ENCODE measurements around the gene RNU1-3.
"Not testable (repeated sequence)": the region's sequence is repeated elsewhere in the genome, so short reads cannot be mapped to it uniquely, and the experiment has no call there.

The RNU1-3 gene

GRCh38 chr1:16636551-16637195 lies 30.1 kb downstream of the RNU1-3 start:
- not testable (repeated sequence) for DNase-seq (ENCODE audit: low read depth)

DNA sequence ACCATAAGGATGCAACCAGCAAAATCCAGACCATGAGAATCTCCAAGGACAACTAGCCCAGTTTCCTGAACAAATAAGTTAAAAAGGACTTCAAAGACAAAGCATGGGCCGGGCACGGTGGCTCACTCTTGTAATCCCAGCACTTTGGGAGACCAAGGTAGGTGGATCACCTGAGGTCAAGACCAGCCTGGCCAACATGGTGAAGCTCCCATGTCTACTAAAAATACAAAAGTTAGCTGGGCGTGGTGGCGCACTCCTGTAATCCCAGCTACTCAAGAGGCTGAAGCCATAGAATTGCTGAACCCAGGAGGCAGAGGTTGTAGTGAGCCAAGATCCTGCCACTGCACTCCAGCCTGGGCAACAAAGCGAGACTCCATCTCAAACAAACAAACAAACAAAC lies 30.8 kb downstream of the RNU1-3 start:
- not testable (repeated sequence) for DNase-seq (ENCODE audit: low read depth)

- DNase-seq (ENCODE audit: low read depth), result not testable (repeated sequence)
Measured at GRCh38 chr1:16633540-16634282, 33.0 kb downstream of the RNU1-3 start.

GRCh38 chr1:16632044-16632850 lies 34.5 kb downstream of the RNU1-3 start:
- not testable (repeated sequence) for DNase-seq (ENCODE audit: low read depth)

DNA sequence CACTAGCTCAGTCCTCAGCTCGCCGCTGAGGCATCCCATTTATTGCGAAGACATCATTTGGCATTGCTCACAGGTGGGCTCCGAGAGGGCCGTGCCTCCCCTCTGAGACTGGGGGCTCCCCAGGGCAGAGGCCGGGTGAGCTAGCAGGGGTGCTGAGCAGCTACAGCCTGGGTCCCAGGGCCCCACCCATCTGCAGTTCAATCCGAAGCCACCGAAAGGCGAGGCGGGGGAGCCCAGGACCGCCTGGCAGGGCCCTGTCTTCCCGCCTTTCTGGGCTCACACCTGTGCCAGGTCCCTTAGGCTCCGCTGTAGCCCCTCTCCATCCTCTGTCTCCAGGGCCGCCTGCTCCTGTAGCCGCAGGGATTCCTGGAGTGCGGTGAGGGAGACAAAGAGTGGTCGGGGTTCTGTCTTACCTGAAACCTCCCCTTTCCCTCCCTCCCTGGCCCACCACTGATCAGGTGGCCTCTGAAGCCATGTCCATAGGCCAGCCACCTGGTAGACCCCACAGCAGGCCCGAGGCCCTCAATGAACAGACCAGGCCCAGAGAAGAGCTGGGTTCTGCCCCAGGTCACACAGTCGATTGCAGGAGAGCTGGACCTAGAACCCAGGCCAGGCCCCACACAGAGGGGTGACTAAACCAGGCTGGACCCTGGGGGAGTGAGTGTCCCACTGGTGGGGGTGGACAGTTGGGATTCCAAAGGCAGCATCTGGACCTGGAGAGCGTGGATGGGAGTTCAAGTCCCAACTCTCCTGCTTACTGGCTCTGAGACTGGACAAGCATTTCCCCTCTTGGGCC lies 35.3 kb downstream of the RNU1-3 start:
- DNase-seq (ENCODE audit: low read depth), result no peak

GRCh38 chr1:16630661-16631247 lies 36.0 kb downstream of the RNU1-3 start:
- no peak for DNase-seq (ENCODE audit: low read depth)

- not testable (repeated sequence) for DNase-seq (ENCODE audit: low read depth)
Measured at GRCh38 chr1:16629916-16630530, 36.7 kb downstream of the RNU1-3 start.

GRCh38 chr1:16628361-16629111 lies 38.2 kb downstream of the RNU1-3 start:
- no peak for DNase-seq (ENCODE audit: low read depth)

DNA sequence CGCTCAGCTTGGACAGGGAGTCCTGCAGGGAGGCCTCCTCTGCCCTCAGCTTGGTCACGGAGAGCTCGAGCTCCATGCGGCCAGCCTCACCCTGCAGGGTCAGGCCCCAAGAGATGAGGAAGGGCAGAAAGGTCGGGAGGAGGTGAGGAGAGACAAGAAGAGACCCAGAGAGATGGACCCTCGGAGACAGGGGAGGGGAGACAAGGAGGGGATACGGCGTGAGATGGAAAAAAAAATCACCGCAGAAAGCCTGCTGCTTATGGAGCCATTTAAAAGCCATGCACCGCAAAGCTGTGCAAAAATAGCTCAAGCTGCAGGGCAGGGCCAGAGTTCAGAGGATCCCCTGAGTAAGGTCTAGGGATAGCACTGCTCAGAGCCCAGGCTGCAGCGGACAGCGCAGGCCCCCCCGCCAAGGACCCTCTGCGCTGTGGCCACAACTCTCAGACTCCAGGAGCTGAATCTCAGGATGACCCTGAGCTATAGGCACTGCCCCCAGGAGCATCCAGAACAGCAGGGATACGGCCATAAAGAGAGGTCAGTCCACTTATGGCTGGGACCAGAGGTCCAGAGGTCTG lies 40.3 kb downstream of the RNU1-3 start:
- not testable (repeated sequence) for DNase-seq (ENCODE audit: low read depth)

GRCh38 chr1:16625497-16626408 lies 41.0 kb downstream of the RNU1-3 start:
- DNase-seq (ENCODE audit: low read depth), result no peak

DNA sequence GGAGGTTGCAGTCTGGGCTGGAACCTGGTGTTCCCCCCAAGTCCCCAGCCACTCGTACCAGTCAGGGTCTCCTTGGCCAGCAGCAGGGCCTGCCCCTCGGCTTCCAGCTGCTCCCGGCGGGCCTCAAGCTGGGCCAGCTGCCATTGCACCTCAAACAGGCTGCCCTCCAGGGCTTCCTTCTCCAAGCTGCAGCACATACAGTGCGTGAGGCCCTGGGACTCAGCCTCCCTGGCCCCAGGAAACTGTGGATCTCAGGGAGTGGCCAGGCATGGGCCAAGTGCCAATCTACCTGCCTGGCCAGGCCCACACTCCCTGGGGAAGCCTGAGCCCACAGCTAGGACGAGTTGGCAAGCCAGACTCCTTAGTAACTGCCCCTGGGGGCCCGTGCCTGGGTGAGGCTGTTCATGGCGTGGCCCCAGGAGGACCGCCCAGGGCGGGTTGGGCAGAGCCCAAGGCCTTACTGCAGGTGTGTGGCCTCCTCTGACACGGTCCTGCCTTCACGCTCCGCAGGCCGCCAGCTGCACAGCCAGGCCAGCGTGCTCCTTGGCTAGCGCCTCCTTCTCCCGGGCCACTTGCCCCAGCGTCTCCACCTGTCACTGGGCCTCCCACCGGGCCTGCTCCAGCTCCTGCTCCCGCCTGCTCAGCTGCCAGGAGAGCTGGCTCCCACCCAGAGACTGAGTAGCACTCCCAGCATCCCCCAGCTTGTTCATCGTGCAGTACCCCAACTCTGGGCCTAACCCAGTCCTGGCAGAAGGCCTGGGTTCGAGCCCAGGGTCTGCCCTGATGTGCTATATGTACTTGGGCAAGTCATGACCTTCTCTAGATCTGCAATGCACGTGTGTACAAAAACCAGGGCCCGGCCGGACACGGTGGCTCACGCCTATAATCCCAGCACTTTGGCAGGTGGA lies 42.7 kb downstream of the RNU1-3 start:
- DNase-seq (ENCODE audit: low read depth), result not testable (repeated sequence)

- DNase-seq (ENCODE audit: low read depth), result peak; percentile 89
Measured at GRCh38 chr1:16623337-16623736, 43.4 kb downstream of the RNU1-3 start.

GRCh38 chr1:16621681-16622315 lies 45.0 kb downstream of the RNU1-3 start:
- DNase-seq (ENCODE audit: low read depth), result not testable (repeated sequence)

GRCh38 chr1:16621300-16621658 lies 45.5 kb downstream of the RNU1-3 start:
- DNase-seq (ENCODE audit: low read depth), result no peak

- DNase-seq (ENCODE audit: low read depth), result not testable (repeated sequence)
Measured at GRCh38 chr1:16619803-16620501, 46.8 kb downstream of the RNU1-3 start.

DNA sequence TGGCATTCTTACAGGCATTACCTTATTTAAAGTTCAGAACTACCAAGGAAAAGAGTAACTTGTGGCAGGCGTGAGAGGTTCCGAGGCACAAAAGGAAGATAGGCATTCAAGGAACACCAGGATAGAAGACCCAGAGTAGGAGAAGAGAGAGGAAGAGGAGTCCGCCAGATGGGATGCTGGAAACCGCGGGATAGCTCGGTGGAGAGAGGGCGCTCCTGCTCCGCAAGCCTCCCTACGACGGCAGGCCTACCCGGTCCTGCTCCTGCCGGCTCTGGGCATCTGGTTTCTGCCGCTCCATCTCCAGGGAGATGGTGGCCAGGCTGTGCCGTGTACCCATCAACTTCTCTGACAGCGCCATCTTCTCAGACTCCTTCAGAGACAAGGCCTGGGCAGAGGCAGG lies 48.0 kb downstream of the RNU1-3 start:
- no peak for DNase-seq (ENCODE audit: low read depth)
